GM21390 (cell line): ENCODE data around the gene ATP6V0C.

Experiments
- ATAC-seq: cut with Tn5 transposase; IDR thresholded peaks from one replicate; pipeline ENCODE4 v1.9.1; 2021; ENCODE audit not compliant: unreplicated experiment

Gene ATP6V0C

DNA sequence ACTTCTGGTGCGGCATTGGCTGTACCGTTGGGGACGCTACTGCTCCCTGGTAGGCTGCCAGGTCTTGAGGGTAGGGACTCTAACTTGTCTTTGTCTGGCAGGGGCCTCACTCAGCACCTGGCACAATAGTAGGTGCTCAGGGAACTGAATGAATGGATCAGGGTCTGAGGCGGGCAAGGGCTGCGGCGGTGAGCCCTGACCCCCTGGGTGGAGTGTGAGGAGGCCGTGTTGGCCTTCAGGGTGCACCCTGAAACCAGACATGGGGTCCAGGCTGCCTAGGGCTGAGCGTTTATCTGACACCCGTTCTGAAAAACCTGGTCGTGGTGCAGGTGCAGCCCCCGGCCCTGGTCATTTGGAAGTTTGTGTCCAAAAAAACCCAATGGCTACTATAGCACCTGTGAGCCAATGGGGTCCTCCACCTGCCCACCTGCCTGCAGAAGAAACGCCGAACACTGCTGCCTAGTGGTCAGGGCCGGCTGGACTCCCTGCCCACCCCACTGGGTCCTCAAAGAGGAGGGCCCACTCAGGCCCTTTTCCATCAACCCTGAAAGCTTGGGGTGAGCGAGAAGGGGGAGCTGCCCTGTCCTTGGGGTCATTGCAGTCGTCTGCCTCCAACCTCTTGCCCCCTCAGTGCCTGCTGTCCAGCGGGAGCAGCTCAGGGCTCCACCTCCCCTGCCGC, 4.9 kb upstream of the ATP6V0C start:
- ATAC-seq, result no peak

- no peak for ATAC-seq
Observed at GRCh38 chr16:2511128-2511800, 2.5 kb upstream of the ATP6V0C start.

GRCh38 chr16:2511996-2512734, 1.6 kb upstream of the ATP6V0C start:
- no peak for ATAC-seq

- peak; percentile 6 for ATAC-seq
Observed at GRCh38 chr16:2512735-2513404, 882 bp upstream of the ATP6V0C start.

DNA sequence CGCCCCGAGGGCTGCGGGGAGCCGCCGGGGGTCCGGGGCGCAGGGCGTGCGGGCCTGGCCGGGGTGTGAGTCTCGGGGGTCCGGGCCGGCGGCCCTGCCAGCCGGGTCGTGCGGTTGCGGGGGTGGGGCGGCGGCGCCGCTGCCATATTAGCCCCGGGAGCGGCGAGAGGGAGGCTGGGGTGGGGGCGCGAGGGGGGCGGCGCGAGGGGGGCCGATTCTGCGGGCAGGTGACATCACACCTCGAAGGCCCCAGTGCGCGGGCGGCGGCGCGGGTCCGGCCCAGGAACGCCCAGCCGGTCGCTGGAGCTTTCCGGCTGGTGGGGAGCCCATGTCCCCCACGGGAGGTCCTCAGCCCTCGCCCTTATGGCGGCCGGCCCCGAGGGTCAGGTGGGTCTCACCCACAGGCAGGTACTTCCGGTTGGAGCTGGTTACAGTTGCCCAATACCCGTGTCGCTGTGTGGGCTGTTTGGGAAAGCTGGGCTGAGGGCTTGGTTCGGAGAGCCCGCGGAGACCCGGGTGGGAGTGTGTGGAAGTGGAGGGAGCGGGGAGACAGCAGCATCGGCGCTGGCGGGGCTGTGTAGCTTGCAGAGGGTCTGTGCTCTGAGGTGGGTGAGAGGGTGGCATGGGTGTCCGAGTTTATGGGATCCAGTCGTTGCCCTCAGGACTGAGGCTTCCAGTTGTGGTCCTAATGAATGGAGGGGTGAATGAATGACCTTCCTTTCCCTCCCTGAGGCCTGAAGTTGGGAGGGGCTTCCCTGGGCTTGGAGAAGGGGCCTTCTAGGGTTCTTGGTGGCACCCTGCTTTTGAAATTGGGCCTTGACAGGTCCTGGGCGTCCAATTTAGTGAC, 804 bp downstream of the ATP6V0C start:
- no peak for ATAC-seq

- no peak for ATAC-seq
Observed at GRCh38 chr16:2515180-2515851, 1.6 kb downstream of the ATP6V0C start.

- no peak for ATAC-seq
Observed at GRCh38 chr16:2516391-2517240, 2.9 kb downstream of the ATP6V0C start.

DNA sequence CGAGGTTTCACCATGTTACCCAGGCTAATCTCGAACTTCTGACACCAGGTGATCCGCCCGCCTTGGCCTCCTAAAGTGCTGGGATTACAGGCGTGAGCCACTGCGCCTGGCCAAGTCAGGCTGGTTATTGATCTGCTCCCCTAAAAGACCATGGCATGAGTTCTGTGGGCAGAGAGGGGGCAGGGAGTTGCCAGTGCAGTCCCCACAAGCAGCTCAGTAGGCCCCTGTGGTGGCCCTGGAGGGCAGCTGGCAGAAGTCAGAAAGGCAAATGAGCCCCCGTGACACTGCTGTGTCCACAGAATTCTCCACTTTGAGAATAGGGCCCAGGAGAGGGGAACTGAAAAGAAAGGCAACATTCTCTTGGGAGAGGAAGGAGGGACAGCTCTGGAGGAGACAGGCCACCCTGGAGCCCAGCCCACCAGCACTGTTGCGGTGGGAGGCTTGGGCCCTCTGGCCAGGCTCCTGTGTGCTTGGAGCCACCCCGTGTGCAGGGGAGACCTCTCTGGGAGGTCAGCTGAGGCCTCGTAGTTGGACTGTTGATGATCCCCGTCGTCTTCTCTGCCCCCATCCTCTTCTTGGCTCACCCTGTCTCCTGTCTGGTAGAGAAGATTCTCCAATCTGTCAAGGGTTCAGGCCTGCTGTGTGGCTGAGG, 4.3 kb downstream of the ATP6V0C start:
- ATAC-seq, result no peak

DNA sequence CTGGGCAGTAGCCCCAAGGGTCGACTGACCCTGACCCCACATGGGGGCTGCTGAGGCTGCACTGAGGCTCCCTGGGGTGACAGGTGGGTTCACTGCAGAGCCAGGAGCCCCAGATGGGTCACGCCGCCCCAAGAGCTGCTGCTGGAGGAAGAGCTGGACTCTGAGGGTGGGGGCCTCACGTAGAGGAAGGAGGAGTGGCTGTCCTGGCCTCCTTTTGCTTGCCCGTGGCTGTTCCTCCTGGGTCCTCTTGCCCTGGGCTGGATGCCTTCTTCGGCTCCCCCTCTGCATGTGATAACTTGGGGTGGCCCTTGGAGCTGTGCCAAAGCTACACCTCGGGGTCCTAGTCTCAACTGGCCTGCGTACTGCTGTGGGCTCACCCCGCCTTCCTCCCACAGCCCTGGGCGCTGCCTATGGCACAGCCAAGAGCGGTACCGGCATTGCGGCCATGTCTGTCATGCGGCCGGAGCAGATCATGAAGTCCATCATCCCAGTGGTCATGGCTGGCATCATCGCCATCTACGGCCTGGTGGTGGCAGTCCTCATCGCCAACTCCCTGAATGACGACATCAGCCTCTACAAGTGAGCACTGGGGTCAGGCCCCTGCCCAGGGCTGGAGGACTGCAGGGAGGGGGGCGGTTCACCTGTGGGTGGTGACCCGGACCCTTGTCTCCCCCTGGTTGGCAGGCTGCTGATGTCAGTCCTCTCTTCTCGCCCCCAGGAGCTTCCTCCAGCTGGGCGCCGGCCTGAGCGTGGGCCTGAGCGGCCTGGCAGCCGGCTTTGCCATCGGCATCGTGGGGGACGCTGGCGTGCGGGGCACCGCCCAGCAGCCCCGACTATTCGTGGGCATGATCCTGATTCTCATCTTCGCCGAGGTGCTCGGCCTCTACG, 5.3 kb downstream of the ATP6V0C start:
- ATAC-seq, result no peak

GRCh38 chr16:2519711-2520080, 5.9 kb downstream of the ATP6V0C start:
- ATAC-seq, result no peak

DNA sequence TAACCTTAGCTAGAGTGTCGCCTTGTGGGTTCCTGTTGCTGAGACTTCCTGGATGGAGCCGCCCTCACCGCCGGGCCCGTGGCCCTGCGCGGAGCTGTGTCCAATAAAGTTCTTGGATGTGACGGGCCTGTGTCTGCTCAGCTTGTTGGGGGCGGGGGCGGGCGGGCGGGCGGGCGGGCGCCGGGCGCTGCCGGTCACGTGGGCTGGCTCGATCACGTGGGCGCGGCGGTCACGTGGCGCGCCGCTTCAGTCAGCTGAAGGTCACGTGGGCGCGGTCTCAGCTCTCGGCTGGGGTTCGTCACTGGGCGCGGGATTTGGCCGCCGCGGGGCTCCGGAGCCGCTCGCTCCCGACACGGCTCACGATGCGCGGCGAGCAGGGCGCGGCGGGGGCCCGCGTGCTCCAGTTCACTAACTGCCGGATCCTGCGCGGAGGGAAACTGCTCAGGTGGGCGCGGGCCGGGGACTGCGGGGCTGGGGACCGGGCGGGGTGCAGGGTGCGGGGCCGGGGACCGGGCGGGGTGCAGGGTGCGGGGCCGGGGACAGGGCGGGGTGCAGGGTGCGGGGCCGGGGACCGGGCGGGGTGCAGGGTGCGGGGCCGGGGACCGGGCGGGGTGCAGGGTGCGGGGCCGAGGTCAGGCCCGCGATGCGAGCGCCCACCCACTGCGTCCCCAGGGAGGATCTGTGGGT, 6.5 kb downstream of the ATP6V0C start, which contains the start of gene AMDHD2:
Gene AMDHD2, plus strand, starts transcription at position 275 of the 687 bp plus-strand sequence. Its CDS starts 88 bp downstream, at position 363.
- ATAC-seq, result no peak

DNA sequence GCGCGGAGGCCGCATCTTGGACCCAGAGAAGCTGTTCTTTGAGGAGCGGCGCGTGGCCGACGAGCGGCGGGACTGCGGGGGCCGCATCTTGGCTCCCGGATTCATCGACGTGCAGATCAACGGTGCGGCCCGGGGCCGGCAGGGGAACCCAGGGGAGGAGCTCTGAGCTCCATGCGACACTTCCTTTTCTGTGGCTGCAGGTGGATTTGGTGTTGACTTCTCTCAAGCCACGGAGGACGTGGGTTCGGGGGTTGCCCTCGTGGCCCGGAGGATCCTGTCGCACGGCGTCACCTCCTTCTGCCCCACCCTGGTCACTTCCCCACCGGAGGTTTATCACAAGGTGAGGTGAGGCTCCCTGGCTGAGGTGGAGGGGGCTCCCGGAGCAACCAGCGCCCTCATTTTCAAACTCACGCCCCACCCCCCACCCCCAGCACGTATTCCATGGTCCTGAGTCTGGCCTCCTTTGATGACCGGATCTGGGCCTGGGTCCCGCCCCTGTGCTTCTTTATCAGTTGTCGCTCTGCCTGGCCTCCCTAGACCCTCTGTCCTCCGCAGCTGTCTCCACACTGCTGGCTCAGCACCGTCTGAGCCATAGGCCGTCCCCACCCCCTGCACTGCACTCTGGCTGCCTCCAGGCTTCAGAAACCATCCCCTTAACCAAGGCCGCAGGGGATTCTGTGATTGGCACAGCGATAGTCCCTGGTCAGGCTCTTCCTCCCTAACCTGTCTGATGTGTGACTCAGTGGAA, 7.2 kb downstream of the ATP6V0C start:
- no peak for ATAC-seq

DNA sequence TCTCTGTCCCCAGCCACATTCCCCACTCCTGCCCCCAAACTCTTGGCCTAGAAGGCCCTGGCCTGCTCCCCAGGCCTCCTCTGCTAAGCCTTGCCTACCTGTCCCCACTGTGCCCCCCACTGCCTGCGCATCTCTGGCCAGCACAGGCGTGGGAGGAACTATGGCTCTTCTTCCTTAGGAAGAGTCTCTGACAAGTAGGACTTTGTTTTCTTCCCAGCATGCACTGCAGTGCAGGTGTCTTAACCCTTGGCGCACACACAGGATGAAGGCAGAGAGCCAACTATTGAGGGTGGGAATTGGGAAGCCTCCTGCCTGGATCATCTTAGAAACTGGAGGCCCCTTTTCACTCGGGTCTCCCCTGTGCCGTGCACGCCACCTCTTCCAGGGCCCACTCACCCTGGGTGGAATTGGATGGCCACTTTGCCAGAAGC, 10.1 kb downstream of the ATP6V0C start:
- ATAC-seq, result no peak

DNA sequence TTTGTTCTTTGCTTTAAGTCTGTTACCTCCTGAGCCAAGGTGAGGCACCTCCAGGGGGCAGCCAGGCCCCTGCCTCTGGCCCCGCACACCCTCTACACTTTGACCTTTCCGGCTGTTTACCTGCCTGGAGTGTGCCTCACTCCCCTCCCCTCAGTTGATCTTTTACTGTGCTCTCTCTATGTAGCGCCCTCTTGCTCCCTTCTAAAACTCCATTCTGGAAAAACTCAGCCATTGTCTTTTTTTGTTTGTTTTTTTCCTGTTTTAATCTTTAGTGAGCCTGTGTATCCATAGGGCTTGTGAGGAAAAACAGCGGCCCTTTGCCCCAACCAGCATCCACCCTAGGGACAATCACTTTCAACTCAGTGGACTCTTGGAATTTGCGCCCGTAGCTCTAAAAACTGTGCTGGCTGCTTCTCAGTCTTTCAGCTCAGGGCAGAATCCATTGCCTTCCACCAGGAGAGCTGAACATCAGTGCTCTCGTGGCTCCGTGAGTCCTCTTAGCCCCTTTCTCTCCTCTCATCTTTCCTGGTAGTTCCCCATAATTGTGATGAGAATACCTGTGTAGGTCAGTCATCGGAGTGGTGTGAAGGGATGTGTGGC, 10.7 kb downstream of the ATP6V0C start:
- no peak for ATAC-seq

- no peak for ATAC-seq
Observed at GRCh38 chr16:2526135-2526534, 12.4 kb downstream of the ATP6V0C start.
